Caco-2 (cell line): ENCODE results near the gene H2AZ2. TPM values are rescaled to one million over a fixed set of nuclear protein-coding genes. Genes with fewer than 3 reads are reported as not detected.

Experiments
- BruUV-seq: library from RNA; stranded (reverse); fragments of 400-500 nt; replicated peaks from 2 replicates; lab custom pipeline; 2021; lab: Mats Ljungman, UMichigan
- CTCF ChIA-PET: fragments of 300-600 bp; sonication (Branson Sonifier 250); formaldehyde crosslinking; loops from one replicate; lab custom pipeline; 2022; ENCODE audit warnings: antibody characterized with exemption; lab: Charles Lee
- POLR2A ChIA-PET: fragments of 300-600 bp; sonication (Branson Sonifier 250); formaldehyde crosslinking; loops from one replicate; lab custom pipeline; 2022; ENCODE audit warnings: antibody characterized with exemption; lab: Charles Lee
- DNase-seq, 2 experiments: peaks; one replicate each; pipeline versions ENCODE4 v3.0.0 to v3.0.0-alpha.2; 2020 to 2022
- H3K27me3 ChIP-seq: replicated peaks from 2 replicates; pipeline ENCODE4 v1.6.0; 2011; ENCODE audit warnings: low read length; ENCODE audit not compliant: control insufficient read depth, insufficient read depth
- H3K36me3 ChIP-seq: 2 replicates; pipeline ENCODE4 v1.5.1; 2011; ENCODE audit warnings: low read length; ENCODE audit not compliant: control insufficient read depth, insufficient read depth
- H3K4me1 ChIP-seq: fragments of 250-450 bp; sonication (Bioruptor Pico); 2 replicates; pipeline ENCODE4 v1.5.1; 2020; ENCODE audit warnings: mild to moderate bottlenecking
- H3K4me3 ChIP-seq: 2 replicates; pipeline ENCODE4 v1.5.1; 2011; ENCODE audit warnings: low read depth, mild to moderate bottlenecking, control low read depth, low read length
- H3K9me3 ChIP-seq: fragments of 250-450 bp; sonication (Bioruptor Pico); 2 replicates; pipeline ENCODE4 v1.5.1; 2020; ENCODE audit warnings: mild to moderate bottlenecking, moderate library complexity
- H3K27ac Mint-ChIP-seq: one replicate; pipeline ENCODE4 v1.8.0; 2022; ENCODE audit warnings: mixed read lengths; ENCODE audit not compliant: unreplicated experiment
- H3K27me3 Mint-ChIP-seq: one replicate; pipeline ENCODE4 v1.8.0; 2022; ENCODE audit warnings: mixed read lengths; ENCODE audit not compliant: insufficient read depth, unreplicated experiment
- H3K36me3 Mint-ChIP-seq: one replicate; pipeline ENCODE4 v1.8.0; 2022; ENCODE audit warnings: mild to moderate bottlenecking, mixed read lengths; ENCODE audit not compliant: insufficient read depth, unreplicated experiment
- H3K4me1 Mint-ChIP-seq: one replicate; pipeline ENCODE4 v1.8.0; 2022; ENCODE audit warnings: low read depth, mixed read lengths; ENCODE audit not compliant: unreplicated experiment
- H3K4me3 Mint-ChIP-seq: one replicate; pipeline ENCODE4 v1.8.0; 2022; ENCODE audit warnings: mild to moderate bottlenecking, moderate library complexity, mixed read lengths; ENCODE audit not compliant: unreplicated experiment
- H3K9me3 Mint-ChIP-seq: one replicate; pipeline ENCODE4 v1.8.0; 2022; ENCODE audit warnings: mixed read lengths; ENCODE audit not compliant: unreplicated experiment
- intact Hi-C: fragments of 100-400 bp; cut with micrococcal nuclease; formaldehyde crosslinking; loops from one replicate; pipeline ENCODE4 v1.10.0; 2022; ENCODE audit not compliant: unreplicated experiment
- total RNA-seq: library from RNA; stranded (reverse); gene quantifications from 2 replicates; pipeline ENCODE4 v1.2.3, GENCODE V29; 2022
- TF ChIP-seq, protein P1 (sequence below), 2 experiments: fragments of 200-600 bp in 1 of 2; IDR thresholded peaks; 1 replicate in 1 of 2; 2 replicates in 1 of 2; pipeline versions ENCODE4 v1.5.1 to v1.8.0; 2011 to 2022; ENCODE audit warnings: antibody characterized with exemption in 1 of 2, control low read depth in 1 of 2, inconsistent platforms in 1 of 2, low read depth in 1 of 2, low read length in 1 of 2, mild to moderate bottlenecking in 1 of 2, moderate library complexity in 1 of 2; ENCODE audit not compliant: insufficient read depth in 1 of 2, severe bottlenecking in 1 of 2, unreplicated experiment in 1 of 2

Gene H2AZ2
- total RNA-seq, 1 experiment from 2014 or later = 244 TPM

DNA sequence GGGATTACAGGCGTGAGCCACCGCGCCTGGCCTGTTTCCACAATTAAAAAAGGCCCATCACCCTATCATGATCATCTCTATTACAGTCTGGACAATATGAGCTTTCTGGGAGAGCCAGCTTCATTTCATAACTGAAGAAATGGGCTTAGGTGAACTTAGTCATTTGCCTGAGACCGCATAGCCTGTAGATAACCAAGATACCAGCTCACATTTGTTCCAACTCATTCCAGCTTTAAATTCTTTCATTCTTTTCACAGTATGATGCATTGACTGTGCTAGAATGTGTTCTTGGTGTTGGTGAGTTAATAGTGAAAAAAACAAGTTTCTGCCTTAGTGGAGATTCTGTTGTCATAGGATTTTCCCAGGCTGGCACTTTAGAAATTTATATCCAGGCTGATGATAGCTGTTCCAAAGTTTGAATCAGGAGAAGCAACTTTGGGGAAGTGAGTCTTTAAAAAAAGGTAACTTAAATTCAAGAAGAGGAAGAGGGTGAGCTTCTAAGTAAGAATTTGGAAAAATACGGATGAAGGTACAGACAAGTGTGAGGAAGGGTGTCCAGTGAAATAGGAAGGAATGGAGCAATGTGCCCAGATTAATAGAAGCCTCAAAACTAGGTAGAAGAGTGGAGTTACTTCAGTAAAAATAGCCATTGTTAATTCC lies 2.1 kb upstream of the H2AZ2 start:
- CTCF ChIA-PET = no interaction called here

DNA sequence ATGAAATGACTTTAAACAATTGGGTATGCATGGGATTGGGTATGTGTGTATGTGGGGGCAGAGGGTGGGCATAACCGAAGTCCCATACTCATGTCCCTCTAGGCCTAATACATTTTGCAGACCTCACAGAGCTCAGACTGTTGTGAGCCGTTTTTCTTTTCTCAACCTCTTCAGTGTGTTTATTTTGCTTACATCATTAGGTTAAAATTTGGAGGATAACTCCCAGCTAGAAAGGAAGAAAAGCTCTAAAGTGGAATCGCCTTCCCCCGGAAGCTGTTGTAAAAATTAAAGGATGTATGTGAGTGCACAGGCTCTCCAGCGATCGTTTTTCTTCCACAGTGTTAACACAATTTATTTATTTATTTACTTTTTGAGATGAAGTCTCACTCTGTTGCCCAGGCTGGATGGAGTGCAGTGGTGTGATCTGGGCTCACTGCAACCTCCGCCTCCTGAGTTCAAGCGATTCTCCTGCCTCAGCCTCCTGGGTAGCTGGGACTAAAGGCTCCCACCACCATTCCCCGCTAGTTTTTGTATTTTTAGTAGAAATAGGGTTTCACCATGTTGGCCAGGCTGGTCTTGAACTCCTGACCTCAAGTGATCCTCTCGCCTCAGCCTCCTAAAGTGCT lies 1.5 kb upstream of the H2AZ2 start:
- TF ChIP-seq, protein P1, sequence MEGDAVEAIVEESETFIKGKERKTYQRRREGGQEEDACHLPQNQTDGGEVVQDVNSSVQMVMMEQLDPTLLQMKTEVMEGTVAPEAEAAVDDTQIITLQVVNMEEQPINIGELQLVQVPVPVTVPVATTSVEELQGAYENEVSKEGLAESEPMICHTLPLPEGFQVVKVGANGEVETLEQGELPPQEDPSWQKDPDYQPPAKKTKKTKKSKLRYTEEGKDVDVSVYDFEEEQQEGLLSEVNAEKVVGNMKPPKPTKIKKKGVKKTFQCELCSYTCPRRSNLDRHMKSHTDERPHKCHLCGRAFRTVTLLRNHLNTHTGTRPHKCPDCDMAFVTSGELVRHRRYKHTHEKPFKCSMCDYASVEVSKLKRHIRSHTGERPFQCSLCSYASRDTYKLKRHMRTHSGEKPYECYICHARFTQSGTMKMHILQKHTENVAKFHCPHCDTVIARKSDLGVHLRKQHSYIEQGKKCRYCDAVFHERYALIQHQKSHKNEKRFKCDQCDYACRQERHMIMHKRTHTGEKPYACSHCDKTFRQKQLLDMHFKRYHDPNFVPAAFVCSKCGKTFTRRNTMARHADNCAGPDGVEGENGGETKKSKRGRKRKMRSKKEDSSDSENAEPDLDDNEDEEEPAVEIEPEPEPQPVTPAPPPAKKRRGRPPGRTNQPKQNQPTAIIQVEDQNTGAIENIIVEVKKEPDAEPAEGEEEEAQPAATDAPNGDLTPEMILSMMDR (IDR thresholded peaks at IDR 0.05; ENCODE audit: insufficient read depth in 1 of 2, low read depth in 1 of 2, low read length in 1 of 2, severe bottlenecking in 1 of 2, unreplicated experiment in 1 of 2) = no peak
- H3K27me3 Mint-ChIP-seq = no peaks in the 10 kb centered on the region
- no TSS peak for BruUV-seq
- H3K4me3 Mint-ChIP-seq = peak overlapping the region; percentile 95
- peaks cover 12% of the 10 kb centered on the region for H3K36me3 Mint-ChIP-seq
- Histone ChIP-seq H3K4me1 (no peaks in the 10 kb centered on the region), H3K27me3 (no peaks in the 10 kb centered on the region), H3K36me3 (no peaks in the 10 kb centered on the region), H3K4me3 (peak overlapping the region; percentile 64), H3K9me3 (no peaks in the 10 kb centered on the region)
- peak overlapping the region; percentile 99 for H3K27ac Mint-ChIP-seq
- POLR2A ChIA-PET = interaction anchor here (0.6 to 1.5 kb wide), 3 partner anchors 36 to 281 kb away, joined by 3 to 7 read pairs (median 4); partner anchors contain the start of genes DDX56 and PURB
- no peak for DNase-seq
- intact Hi-C loops = loop anchor here (2.0 to 5.0 kb wide), 4 partner anchors 35 to 267 kb away; partner anchors contain the start of genes PURB and TMED4
- CTCF ChIA-PET = interaction anchor here (1.1 kb wide), 1 partner anchor 36 kb away, joined by 3 read pairs; the partner anchor contains the start of gene PURB
- H3K4me1 Mint-ChIP-seq = peaks cover 10% of the 10 kb centered on the region
- H3K9me3 Mint-ChIP-seq = no peaks in the 10 kb centered on the region

More for the DNA sequence above, 2.1 kb upstream of the H2AZ2 start:
- Histone ChIP-seq H3K9me3 (no peaks in the 10 kb centered on the region), H3K27me3 (no peaks in the 10 kb centered on the region), H3K36me3 (no peaks in the 10 kb centered on the region), H3K4me1 (no peaks in the 10 kb centered on the region), H3K4me3 (no peak overlapping the region)
- peak overlapping the region; percentile 99 for H3K27ac Mint-ChIP-seq
- peaks cover 10% of the 10 kb centered on the region for H3K4me1 Mint-ChIP-seq
- peaks cover 12% of the 10 kb centered on the region for H3K36me3 Mint-ChIP-seq
- no peaks in the 10 kb centered on the region for H3K27me3 Mint-ChIP-seq
- POLR2A ChIA-PET = interaction anchor here (0.6 to 0.9 kb wide), 2 partner anchors 276 to 281 kb away, joined by 3 to 4 read pairs; partner anchors contain the start of gene DDX56
- no peak for DNase-seq
- no peaks in the 10 kb centered on the region for H3K9me3 Mint-ChIP-seq
- H3K4me3 Mint-ChIP-seq = no peak overlapping the region
- intact Hi-C loops = loop anchor here (2.0 to 5.0 kb wide), 4 partner anchors 35 to 267 kb away; partner anchors contain the start of genes PURB and TMED4
- BruUV-seq = no TSS peak
- TF ChIP-seq, protein P1 (IDR thresholded peaks at IDR 0.05; ENCODE audit: insufficient read depth in 1 of 2, low read depth in 1 of 2, low read length in 1 of 2, severe bottlenecking in 1 of 2, unreplicated experiment in 1 of 2) = no peak

DNA sequence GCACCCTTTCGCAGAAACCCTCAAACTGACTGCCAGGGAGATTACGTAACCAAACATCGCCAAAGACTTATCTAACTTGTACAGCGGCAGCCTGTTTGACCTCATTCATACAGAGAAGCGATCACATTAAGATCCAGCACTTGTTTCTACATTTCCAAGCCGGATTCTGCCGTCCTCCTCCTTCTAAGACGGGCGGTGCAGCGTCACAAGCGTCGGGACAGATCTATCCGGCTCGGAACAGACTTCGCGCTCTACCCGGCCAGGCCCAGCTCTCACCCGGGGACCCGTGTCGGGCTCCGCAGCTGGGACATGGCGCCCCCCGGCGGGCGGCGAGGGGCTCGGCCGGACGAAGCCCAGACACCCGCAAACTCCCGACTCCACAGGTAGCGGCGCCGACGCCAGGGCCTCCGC lies 373 bp downstream of the H2AZ2 start:
- intact Hi-C loops = loop anchor here (1.0 to 5.0 kb wide), 3 partner anchors 80 to 259 kb away; partner anchors contain the start of gene ZMIZ2
- no peaks in the 10 kb centered on the region for H3K27me3 ChIP-seq
- TSS peak; percentile 51 for BruUV-seq
- ChIA-PET POLR2A (interaction anchor here (0.5 to 1.6 kb wide), 14 partner anchors 9 to 723 kb away, joined by 3 to 16 read pairs (median 4); partner anchors contain the start of genes CCM2, DDX56, PURB and TBRG4), CTCF (interaction anchor here (0.6 to 0.7 kb wide), 4 partner anchors 12 to 306 kb away, joined by 3 to 8 read pairs (median 4); no protein-coding TSS in a partner anchor)
- Mint-ChIP-seq H3K36me3 (peaks cover 15% of the 10 kb centered on the region), H3K4me1 (peaks cover 10% of the 10 kb centered on the region), H3K4me3 (peak overlapping the region; percentile 95), H3K27me3 (no peaks in the 10 kb centered on the region), H3K27ac (peak overlapping the region; percentile 99), H3K9me3 (no peaks in the 10 kb centered on the region)
- H3K9me3 ChIP-seq = no peaks in the 10 kb centered on the region
- TF ChIP-seq, protein P1 (IDR thresholded peaks at IDR 0.05; ENCODE audit: insufficient read depth in 1 of 2, low read depth in 1 of 2, low read length in 1 of 2, severe bottlenecking in 1 of 2, unreplicated experiment in 1 of 2) = peak; percentile 87 to 89
- peak overlapping the region; percentile 61 for H3K4me3 ChIP-seq
- no peaks in the 10 kb centered on the region for H3K4me1 ChIP-seq
- DNase-seq = peak; percentile 86 to 92
- H3K36me3 ChIP-seq = no peaks in the 10 kb centered on the region
